K562 (cell line): ENCODE data around the gene PRR15L. TPM values are rescaled to one million over a fixed set of nuclear protein-coding genes. Genes with fewer than 3 reads are reported as not detected.

Experiments used
- ATAC-seq: fragments of 200-7000 bp; cut with Tn5 transposase; 3 replicates; pipeline ENCODE4 v1.9.1; 2020; ENCODE audit warnings: moderate library complexity
- BruUV-seq: library from RNA; stranded (reverse); fragments of 400-500 nt; replicated peaks from 2 replicates; lab custom pipeline; 2021; lab: Mats Ljungman, UMichigan
- CTCF ChIA-PET: fragments of 300-600 bp; formaldehyde crosslinking; extraction: SDS; loops from one replicate; lab custom pipeline; 2021; ENCODE audit warnings: low intra/inter-chr PET ratio; lab: Yijun Ruan, JAX
- POLR2A ChIA-PET: fragments of 300-600, 350-650 bp; sonication (Branson Sonifier 250); formaldehyde crosslinking; extraction: SDS; loops from one replicate; lab custom pipeline; 2021; ENCODE audit warnings: antibody characterized with exemption, inconsistent platforms; lab: Yijun Ruan, JAX
- DNase-seq, 4 experiments: peaks; one replicate each; pipeline versions ENCODE4 v3.0.0 to v3.0.0-alpha.2; 2011 to 2018; ENCODE audit warnings: low spot score in 3 of 4, mixed read lengths in 3 of 4; ENCODE audit errors: extremely low read depth in 1 of 4
- FAIRE-seq: peaks from 2 replicates; lab custom pipeline; 2011; peaks lifted over from hg19 to GRCh38; lab: Jason Lieb, UNC
- H2AFZ ChIP-seq: 2 replicates; pipeline ENCODE4 v1.6.0; 2011; ENCODE audit warnings: low read depth, low read length, control low read depth, inconsistent platforms
- H3K27ac ChIP-seq: fragments of 200-600 bp; 3 replicates; pipeline ENCODE4 v1.8.0; 2011; ENCODE audit warnings: low read depth, mild to moderate bottlenecking, control low read depth, inconsistent platforms, low read length, moderate library complexity, mixed read lengths; ENCODE audit errors: extremely low read depth
- H3K27me3 ChIP-seq, 2 experiments: fragments of 300-600 bp in 1 of 2; 2 replicates in 1 of 2; 3 replicates in 1 of 2; pipeline versions ENCODE4 v1.6.0 to v1.8.0; 2011; ENCODE audit warnings: inconsistent platforms in 2 of 2, low read length in 2 of 2, mild to moderate bottlenecking in 1 of 2, mixed read lengths in 1 of 2, moderate library complexity in 1 of 2; ENCODE audit not compliant: control insufficient read depth in 2 of 2, insufficient read depth in 2 of 2
- H3K36me3 ChIP-seq: fragments of 300-600 bp; 3 replicates; pipeline ENCODE4 v1.8.0; 2011; ENCODE audit warnings: mild to moderate bottlenecking, low read length, inconsistent platforms; ENCODE audit not compliant: control insufficient read depth, insufficient read depth
- H3K4me1 ChIP-seq, 2 experiments: fragments of 200-600 bp in 1 of 2; replicated peaks in 1 of 2; 2 replicates in 1 of 2; 3 replicates in 1 of 2; pipeline versions ENCODE4 v1.5.1 to v1.8.0; 2011; ENCODE audit warnings: inconsistent platforms in 2 of 2, low read length in 2 of 2, mild to moderate bottlenecking in 1 of 2, mixed read lengths in 1 of 2, moderate library complexity in 1 of 2; ENCODE audit not compliant: control insufficient read depth in 2 of 2, insufficient read depth in 2 of 2
- H3K4me2 ChIP-seq: 2 replicates; pipeline ENCODE4 v1.6.1; 2011; ENCODE audit warnings: low read length, control low read depth, inconsistent platforms, mixed read lengths; ENCODE audit not compliant: insufficient read depth
- H3K4me3 ChIP-seq: fragments of 200-600 bp; sonication (generic), shearing (Covaris generic); 2 replicates; pipeline ENCODE4 v1.5.1; 2016; ENCODE audit warnings: control low read depth, inconsistent platforms
- H3K79me2 ChIP-seq: fragments of 200-600 bp; 3 replicates; pipeline ENCODE4 v1.8.0; 2011; ENCODE audit warnings: low read length, inconsistent platforms; ENCODE audit not compliant: control insufficient read depth, insufficient read depth
- H3K9ac ChIP-seq, 2 experiments: 2 replicates each; pipeline versions ENCODE4 v1.6.0 to v1.6.1; 2011; ENCODE audit warnings: low read depth in 2 of 2, low read length in 2 of 2, control low read depth in 1 of 2, inconsistent platforms in 1 of 2, mild to moderate bottlenecking in 1 of 2, mixed read lengths in 1 of 2; ENCODE audit not compliant: insufficient read depth in 1 of 2
- H3K9me1 ChIP-seq: one replicate; pipeline ENCODE4 v1.6.0; 2011; ENCODE audit warnings: inconsistent platforms, mild to moderate bottlenecking, low read length, moderate library complexity; ENCODE audit not compliant: control insufficient read depth, insufficient read depth
- H3K9me3 ChIP-seq: replicated peaks from 2 replicates; pipeline ENCODE4 v1.5.1; 2011; ENCODE audit warnings: low read depth, low read length, inconsistent platforms; ENCODE audit not compliant: control insufficient read depth, insufficient read depth
- H4K20me1 ChIP-seq: replicated peaks from 2 replicates; pipeline ENCODE4 v1.6.1; 2011; ENCODE audit warnings: low read length, inconsistent platforms, mixed read lengths; ENCODE audit not compliant: control insufficient read depth, insufficient read depth
- CXXC5 ChIP-seq: fragments of 250-450 bp; sonication (Bioruptor Pico); IDR thresholded peaks from 2 replicates; pipeline ENCODE4 v1.8.0; 2022; ENCODE audit warnings: inconsistent platforms, mild to moderate bottlenecking, moderate library complexity
- DDX20 ChIP-seq: fragments of 450-650 bp; IDR thresholded peaks from 2 replicates; pipeline ENCODE4 v1.6.1; 2016; ENCODE audit warnings: missing genetic modification characterization, low read depth, mild to moderate bottlenecking, missing compliant biosample characterization, moderate library complexity
- EP400 ChIP-seq: fragments of 450-650 bp; IDR thresholded peaks from 2 replicates; pipeline ENCODE4 v1.6.1; 2017; ENCODE audit warnings: antibody characterized with exemption, mild to moderate bottlenecking, moderate library complexity
- HES1 ChIP-seq: fragments of 450-650 bp; IDR thresholded peaks from 2 replicates; pipeline ENCODE4 v1.6.1; 2016; ENCODE audit warnings: low read depth, mild to moderate bottlenecking, moderate library complexity
- NCOA2 ChIP-seq, 2 experiments: fragments of 450-650 bp; IDR thresholded peaks; 2 replicates each; pipeline ENCODE4 v1.6.1; 2018; ENCODE audit warnings: mild to moderate bottlenecking in 2 of 2, moderate library complexity in 1 of 2; ENCODE audit not compliant: partially characterized antibody in 2 of 2
- NCOR1 ChIP-seq: fragments of 450-650 bp; IDR thresholded peaks from 2 replicates; pipeline ENCODE4 v1.6.1; 2016; ENCODE audit warnings: mild to moderate bottlenecking, moderate library complexity
- PTBP1 ChIP-seq: fragments of 200-400 bp; formaldehyde crosslinking; IDR thresholded peaks from 2 replicates; pipeline ENCODE4 v1.6.1; 2017; ENCODE audit warnings: low read depth, low read length
- RBM25 ChIP-seq: fragments of 200-400 bp; formaldehyde crosslinking; IDR thresholded peaks from 2 replicates; pipeline ENCODE4 v1.6.1; 2018; ENCODE audit warnings: low read length, low read depth, moderate library complexity; ENCODE audit not compliant: severe bottlenecking
- RHOXF2B ChIP-seq: fragments of 250-450 bp; sonication (Bioruptor Pico); conservative IDR thresholded peaks from 2 replicates; pipeline ENCODE4 v1.5.1; 2021
- RNF219 ChIP-seq: fragments of 250-450 bp; sonication (Bioruptor Pico); IDR thresholded peaks from 2 replicates; pipeline ENCODE4 v1.5.0; 2022; ENCODE audit warnings: mild to moderate bottlenecking
- SPI1 ChIP-seq: IDR thresholded peaks from 2 replicates; pipeline ENCODE4 v1.6.1; 2011; ENCODE audit warnings: low read depth, low read length, control low read depth, borderline replicate concordance
- STAG1 ChIP-seq: sonication (generic); formaldehyde crosslinking; IDR thresholded peaks from 2 replicates; pipeline ENCODE4 v1.5.0; 2020; ENCODE audit warnings: missing genetic modification reagents, borderline replicate concordance
- STAT5A ChIP-seq: IDR thresholded peaks from 2 replicates; pipeline ENCODE4 v1.6.1; 2012; ENCODE audit warnings: low read length, inconsistent platforms, borderline replicate concordance
- ZNF212 ChIP-seq: fragments of 450-650 bp; formaldehyde crosslinking; IDR thresholded peaks from 2 replicates; pipeline ENCODE4 v1.4.0; 2020; ENCODE audit warnings: mild to moderate bottlenecking
- ZNF282 ChIP-seq: sonication (generic); formaldehyde crosslinking; IDR thresholded peaks from 2 replicates; pipeline ENCODE4 v1.8.1; 2023; ENCODE audit warnings: missing genetic modification reagents
- ZNF512 ChIP-seq: IDR thresholded peaks from 2 replicates; pipeline ENCODE4 v1.6.1; 2016; ENCODE audit warnings: missing genetic modification characterization, missing compliant biosample characterization
- WGBS: fragments of 100-300 bp; shearing (Covaris generic); methylation state at CpG from one replicate; pipeline ENCODE4 v1.1.6; 2016; ENCODE audit warnings: low coverage, mixed read lengths; ENCODE audit not compliant: insufficient coverage; ENCODE audit errors: missing lambda C conversion rate; 5-methylcytosine and 5-hydroxymethylcytosine counted together
- in situ Hi-C: fragments of 300-500 bp; cut with MboI; formaldehyde crosslinking; loops from 4 replicates; pipeline ENCODE4 v1.15.0; 2018; ENCODE audit warnings: inconsistent platforms, mixed read lengths
- intact Hi-C: fragments of 100-400 bp; cut with micrococcal nuclease; formaldehyde crosslinking; loops from 2 replicates; pipeline ENCODE4 v1.14.2; 2022
- polyA plus RNA-seq, 8 experiments: library from polyadenylated mRNA; depleted of rRNA in 4 of 8; stranded (reverse) in 5 of 8; unstranded in 3 of 8; fragments of >200 nt; fragmentation: Nextera tagmentation in 2 of 8; fragmentation: Illumina TruSeq in 1 of 8; extraction: Ambion mirVana in 2 of 8; extraction: Trizol in 1 of 8; gene quantifications; 2 replicates each; pipeline versions ENCODE4 v1.2.1 to v1.2.3, GENCODE V29; 2011 to 2014; ENCODE audit warnings: inconsistent platforms in 1 of 8, missing spikeins in 1 of 8
- total RNA-seq, 7 experiments: library from RNA; depleted of rRNA in 6 of 7; stranded (reverse); fragments of >200 nt in 6 of 7; fragmentation: Illumina TruSeq in 2 of 7; extraction: Trizol in 2 of 7; gene quantifications; 2 replicates each; pipeline versions ENCODE4 v1.2.1 to v1.2.3, GENCODE V29; 2011 to 2021; ENCODE audit warnings: low replicate concordance in 1 of 7

The PRR15L gene
- total and polyA plus RNA-seq, 9 of the 15 experiments (the other 6 are each of a cell fraction or from before 2014, with no cell fraction given), result 0.03 TPM; not detected in 8

GRCh38 chr17:47949946-47950345 lies 7.7 kb downstream of the PRR15L start:
- no peaks in the 10 kb centered on the region for H3K9me1 ChIP-seq
- FAIRE-seq, result no peak
- TF ChIP-seq CXXC5 (CRISPR knock-in tag), result no peak
- no peak for TF ChIP-seq DDX20
- TF ChIP-seq HES1, result no peak
- TF ChIP-seq ZNF512 (tag), result no peak
- TF ChIP-seq ZNF212 (CRISPR knock-in tag), result no peak
- TF ChIP-seq NCOR1, result no peak
- no peak for TF ChIP-seq RNF219 (CRISPR knock-in tag)
- no peak for TF ChIP-seq STAG1 (CRISPR knock-in tag)
- TF ChIP-seq RBM25, result no peak
- no peak for TF ChIP-seq ZNF282
- TF ChIP-seq PTBP1, result no peak
- no peak for TF ChIP-seq STAT5A
- no peak for TF ChIP-seq SPI1
- no peak for TF ChIP-seq NCOA2 (IDR thresholded peaks at IDR 0.05; ENCODE audit: partially characterized antibody in 2 of 2)
- no peak for TF ChIP-seq EP400
- no peak for TF ChIP-seq RHOXF2B (CRISPR knock-in tag)
- TF ChIP-seq, all 486 proteins: peak for 0
- peak overlapping the region; percentile 57; the same call in 1 of the 2 replicates for H3K4me2 ChIP-seq
- WGBS, result 85% methylated on average over 3 of the region's 3 CpGs
- no peaks in the 10 kb centered on the region for H3K9me3 ChIP-seq
- no peak overlapping the region; a peak in 1 of 4 replicates for H3K9ac ChIP-seq
- H3K27ac ChIP-seq, result no peak overlapping the region
- peaks cover 47% of the 10 kb centered on the region for H3K36me3 ChIP-seq
- no peaks in the 10 kb centered on the region for H3K27me3 ChIP-seq
- H3K4me1 ChIP-seq, result peaks cover 9% of the 10 kb centered on the region in 2 experiments; a peak in 3 of 5 replicates
- intact Hi-C loops (loop anchor here (1.0 kb wide), 2 partner anchors 20 to 68 kb away; no protein-coding TSS in a partner anchor), in situ Hi-C loops (loop anchor here (5.0 kb wide), 1 partner anchor 67 kb away; no protein-coding TSS in a partner anchor)
- H2AFZ ChIP-seq, result no peak overlapping the region
- H3K79me2 ChIP-seq, result no peaks in the 10 kb centered on the region
- no TSS peak for BruUV-seq
- ChIA-PET CTCF (interaction anchor here (0.8 to 2.3 kb wide), 5 partner anchors 20 to 124 kb away, joined by 5 to 29 read pairs (median 6); partner anchors contain the start of gene CDK5RAP3), POLR2A (interaction anchor here (0.6 to 2.8 kb wide), 8 partner anchors 8 to 169 kb away, joined by 3 to 14 read pairs (median 4); partner anchors contain the start of gene PNPO)
- DNase-seq, result no peak
- ATAC-seq, result no peak
- H4K20me1 ChIP-seq, result no peaks in the 10 kb centered on the region
- no peak overlapping the region for H3K4me3 ChIP-seq
